OCI-LY3 (cell line): ENCODE results near the gene RAB11B.

ENCODE experiments used
- EZH2phosphoT487 ChIP-seq: fragments of 200-600 bp; shearing (Covaris generic); IDR thresholded peaks from 2 replicates; pipeline ENCODE4 v1.6.1; 2018; ENCODE audit warnings: antibody characterized with exemption, mixed run types, low read depth
- TF ChIP-seq, protein P1 (sequence below): fragments of 200-600, 300-600 bp; sonication (generic); IDR thresholded peaks from 2 replicates; pipeline ENCODE4 v1.5.1; 2014; ENCODE audit warnings: antibody characterized with exemption, low read length, low read depth

GRCh38 chr19:8429826-8430225 is 39.7 kb downstream of the RAB11B start:
- TF ChIP-seq, protein P1, sequence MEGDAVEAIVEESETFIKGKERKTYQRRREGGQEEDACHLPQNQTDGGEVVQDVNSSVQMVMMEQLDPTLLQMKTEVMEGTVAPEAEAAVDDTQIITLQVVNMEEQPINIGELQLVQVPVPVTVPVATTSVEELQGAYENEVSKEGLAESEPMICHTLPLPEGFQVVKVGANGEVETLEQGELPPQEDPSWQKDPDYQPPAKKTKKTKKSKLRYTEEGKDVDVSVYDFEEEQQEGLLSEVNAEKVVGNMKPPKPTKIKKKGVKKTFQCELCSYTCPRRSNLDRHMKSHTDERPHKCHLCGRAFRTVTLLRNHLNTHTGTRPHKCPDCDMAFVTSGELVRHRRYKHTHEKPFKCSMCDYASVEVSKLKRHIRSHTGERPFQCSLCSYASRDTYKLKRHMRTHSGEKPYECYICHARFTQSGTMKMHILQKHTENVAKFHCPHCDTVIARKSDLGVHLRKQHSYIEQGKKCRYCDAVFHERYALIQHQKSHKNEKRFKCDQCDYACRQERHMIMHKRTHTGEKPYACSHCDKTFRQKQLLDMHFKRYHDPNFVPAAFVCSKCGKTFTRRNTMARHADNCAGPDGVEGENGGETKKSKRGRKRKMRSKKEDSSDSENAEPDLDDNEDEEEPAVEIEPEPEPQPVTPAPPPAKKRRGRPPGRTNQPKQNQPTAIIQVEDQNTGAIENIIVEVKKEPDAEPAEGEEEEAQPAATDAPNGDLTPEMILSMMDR: no peak
- no peak for TF ChIP-seq EZH2phosphoT487
